HG02973 (cell line): ENCODE results near the gene TAPBP.
A peak's percentile ranks its signal among the peaks of the same experiment; 100 is the strongest.
"Not testable (repeated sequence)": the region's sequence is repeated elsewhere in the genome, so short reads cannot be mapped to it uniquely, and the experiment has no call there.

Source experiments
- ATAC-seq: cut with Tn5 transposase; IDR thresholded peaks from one replicate; pipeline ENCODE4 v1.9.1; 2021; ENCODE audit warnings: moderate library complexity; ENCODE audit not compliant: unreplicated experiment

The TAPBP gene

DNA sequence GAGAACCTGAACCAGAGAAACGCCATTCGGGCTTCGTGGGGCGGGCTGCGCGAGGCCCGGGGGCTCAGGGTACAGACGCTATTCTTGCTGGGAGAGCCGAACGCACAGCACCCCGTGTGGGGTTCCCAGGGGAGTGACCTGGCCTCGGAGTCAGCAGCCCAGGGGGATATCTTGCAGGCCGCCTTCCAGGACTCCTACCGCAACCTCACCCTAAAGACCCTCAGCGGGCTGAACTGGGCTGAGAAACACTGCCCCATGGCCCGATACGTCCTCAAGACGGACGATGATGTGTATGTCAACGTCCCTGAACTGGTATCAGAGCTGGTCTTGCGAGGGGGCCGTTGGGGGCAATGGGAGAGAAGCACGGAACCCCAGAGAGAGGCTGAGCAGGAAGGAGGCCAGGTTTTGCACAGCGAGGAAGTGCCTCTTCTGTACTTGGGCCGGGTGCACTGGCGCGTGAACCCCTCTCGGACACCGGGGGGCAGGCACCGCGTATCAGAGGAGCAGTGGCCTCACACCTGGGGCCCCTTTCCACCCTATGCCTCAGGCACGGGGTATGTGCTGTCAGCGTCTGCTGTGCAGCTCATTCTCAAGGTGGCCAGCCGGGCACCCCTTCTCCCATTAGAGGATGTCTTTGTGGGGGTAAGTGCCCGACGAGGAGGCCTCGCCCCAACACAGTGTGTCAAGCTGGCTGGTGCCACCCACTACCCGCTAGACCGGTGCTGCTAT is 36.1 kb downstream of the TAPBP start:
- no peak for ATAC-seq

DNA sequence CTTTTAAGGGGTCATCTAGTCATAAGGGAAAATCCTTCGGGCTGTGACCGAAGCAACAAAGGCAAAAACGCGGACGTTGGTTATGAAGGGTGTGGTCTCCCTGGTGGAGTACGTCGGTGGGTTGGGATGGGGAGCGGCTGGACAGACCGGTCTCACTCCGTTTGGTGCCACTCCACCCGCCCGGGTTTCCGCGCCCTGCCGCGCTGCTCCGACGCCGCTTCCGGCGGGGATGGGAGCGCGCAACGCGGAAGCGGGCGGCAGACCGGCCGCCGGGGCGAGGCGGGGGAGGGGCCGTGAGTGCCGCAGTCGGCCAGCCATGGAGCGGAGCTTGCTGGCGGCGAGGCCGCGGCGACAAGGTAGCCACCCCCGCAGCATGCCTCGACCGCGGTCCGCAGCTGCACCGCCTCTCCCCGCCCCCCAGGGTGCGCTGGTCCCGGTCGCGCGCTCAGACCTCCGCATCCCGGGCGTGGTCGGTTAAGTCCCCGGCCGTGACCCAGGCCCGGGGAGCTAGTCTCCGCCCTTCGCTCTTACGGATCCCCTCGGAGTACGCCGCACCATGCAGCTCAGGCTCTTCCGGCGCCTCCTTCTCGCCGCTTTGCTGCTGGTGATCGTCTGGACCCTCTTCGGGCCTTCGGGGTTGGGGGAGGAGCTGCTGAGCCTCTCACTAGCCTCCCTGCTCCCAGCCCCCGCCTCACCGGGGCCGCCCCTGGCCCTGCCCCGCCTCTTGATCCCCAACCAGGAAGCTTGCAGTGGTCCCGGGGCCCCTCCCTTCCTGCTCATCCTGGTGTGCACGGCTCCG is 36.8 kb downstream of the TAPBP start, which contains the start of gene B3GALT4:
TSS of gene B3GALT4 (plus strand) at position 260 of the 799 bp plus-strand sequence. CDS start at position 557, 297 bp downstream.
- no peak for ATAC-seq

DNA sequence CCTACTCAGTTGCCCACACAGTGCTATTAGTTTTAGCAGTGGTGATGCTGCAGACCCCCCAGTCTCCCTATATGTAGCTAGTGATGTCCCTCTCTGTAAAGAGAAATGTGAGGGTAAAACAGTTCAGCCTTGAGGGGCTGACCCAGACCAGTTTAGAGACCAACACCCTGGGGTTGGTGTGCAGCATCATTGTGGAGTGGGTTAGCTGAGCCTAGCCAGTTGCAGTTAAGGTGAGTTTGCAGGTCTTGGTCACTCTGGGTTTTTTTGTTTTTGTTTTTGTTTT is 37.4 kb downstream of the TAPBP start:
- ATAC-seq = no peak

DNA sequence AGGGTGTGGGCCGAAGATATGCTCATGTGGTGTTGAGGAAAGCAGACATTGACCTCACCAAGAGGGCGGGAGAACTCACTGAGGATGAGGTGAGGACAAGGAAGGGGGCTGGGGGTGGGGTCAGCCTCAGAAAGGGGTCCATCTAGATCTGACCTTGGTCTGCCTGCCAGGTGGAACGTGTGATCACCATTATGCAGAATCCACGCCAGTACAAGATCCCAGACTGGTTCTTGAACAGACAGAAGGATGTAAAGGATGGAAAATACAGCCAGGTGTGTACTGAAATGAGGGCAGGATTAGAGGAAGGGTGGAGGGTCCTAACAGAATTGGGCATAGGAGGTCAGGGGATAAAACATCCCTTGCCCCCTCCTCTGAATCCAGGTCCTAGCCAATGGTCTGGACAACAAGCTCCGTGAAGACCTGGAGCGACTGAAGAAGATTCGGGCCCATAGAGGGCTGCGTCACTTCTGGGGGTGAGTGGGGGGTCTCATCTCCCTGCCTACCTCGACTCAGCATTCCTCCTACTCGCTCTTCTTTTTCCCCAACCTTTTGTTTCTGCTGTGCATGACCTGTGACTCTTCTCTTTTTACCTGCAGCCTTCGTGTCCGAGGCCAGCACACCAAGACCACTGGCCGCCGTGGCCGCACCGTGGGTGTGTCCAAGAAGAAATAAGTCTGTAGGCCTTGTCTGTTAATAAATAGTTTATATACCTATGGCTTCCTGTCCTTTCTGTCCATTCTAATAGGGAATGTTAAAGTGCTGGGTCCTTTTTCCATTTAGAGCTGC is 37.9 kb downstream of the TAPBP start:
- not testable (repeated sequence) for ATAC-seq

DNA sequence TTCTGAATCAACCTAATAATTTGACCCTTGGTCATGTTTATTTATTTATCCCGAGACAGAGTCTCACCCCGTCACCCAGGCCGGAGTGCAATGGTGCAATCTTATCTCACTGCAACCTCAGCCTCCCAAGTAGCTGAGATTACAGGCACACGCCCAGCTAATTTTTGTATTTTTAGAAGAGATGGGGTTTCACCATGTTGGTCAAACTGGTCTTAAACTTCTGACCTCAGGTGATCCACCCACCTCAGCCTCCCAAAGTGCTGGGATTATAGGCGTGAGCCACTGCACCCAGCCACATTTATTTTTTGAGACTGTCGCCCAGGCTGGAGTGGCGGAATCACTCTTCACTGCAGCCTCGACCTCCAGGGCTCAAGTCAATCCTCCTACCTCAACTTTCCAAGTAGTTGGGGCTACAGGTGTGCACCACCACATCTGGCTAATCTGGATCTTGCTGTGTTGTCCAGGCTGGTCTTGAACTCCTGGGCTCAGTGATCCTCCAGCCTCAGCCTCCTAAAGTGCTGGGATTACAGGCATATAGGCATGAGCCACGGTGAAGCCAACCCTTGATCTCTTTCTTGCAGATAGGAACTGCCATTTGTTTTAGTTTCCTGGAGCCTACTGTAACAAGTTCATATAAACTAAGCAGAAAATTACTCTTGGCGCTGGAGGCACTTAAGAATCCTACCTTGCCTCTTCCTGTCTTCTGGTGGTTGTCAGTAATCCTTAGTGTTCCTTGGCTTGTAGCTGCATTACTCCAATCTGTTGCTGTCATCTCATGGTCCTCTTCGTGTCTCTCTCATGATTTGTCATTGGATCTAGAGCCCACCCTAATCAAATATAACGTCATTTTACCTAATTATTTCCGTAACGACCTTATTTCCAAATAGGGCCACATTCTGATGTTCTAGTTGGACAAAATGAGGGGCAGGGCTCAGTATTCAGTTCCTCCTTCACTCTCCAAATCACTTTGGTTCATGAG is 39.7 kb downstream of the TAPBP start:
- no peak for ATAC-seq

DNA sequence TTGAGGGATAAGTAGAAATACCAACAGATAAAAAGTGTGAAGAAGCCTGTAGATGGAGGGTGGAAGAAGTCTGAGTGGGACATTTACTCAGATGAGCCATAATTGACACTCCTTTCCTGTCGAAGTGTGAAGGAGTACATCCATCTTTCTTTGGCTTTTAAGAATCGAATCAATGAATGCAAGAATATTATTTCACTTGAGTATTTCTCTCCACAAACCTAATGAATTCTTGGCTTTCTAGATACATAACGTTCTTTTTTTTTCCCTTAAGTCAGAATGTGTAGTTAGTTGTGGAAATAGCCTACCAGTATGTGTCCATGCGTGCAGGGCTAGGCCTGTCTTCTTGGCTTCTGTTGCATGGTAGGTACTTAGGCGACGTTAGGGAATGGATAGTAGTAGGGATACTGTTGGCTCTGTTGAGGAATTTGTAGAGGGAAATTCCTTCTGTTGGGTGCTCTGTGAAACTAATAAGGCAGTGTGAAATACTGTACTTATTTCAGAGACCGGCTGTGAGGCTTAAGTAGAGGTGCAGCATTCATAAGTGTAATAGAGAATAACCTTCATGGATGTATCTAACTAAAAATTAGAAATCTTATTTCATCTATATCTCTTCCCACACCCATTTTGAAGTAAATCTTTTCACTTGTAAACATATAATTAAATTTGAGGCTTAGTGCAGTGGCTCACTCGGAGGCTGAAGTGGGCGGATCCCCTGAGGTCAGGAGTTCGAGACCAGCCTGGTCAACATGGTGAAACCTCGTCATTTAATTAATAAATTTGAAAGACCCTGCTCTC is 40.6 kb downstream of the TAPBP start:
- ATAC-seq = no peak

DNA sequence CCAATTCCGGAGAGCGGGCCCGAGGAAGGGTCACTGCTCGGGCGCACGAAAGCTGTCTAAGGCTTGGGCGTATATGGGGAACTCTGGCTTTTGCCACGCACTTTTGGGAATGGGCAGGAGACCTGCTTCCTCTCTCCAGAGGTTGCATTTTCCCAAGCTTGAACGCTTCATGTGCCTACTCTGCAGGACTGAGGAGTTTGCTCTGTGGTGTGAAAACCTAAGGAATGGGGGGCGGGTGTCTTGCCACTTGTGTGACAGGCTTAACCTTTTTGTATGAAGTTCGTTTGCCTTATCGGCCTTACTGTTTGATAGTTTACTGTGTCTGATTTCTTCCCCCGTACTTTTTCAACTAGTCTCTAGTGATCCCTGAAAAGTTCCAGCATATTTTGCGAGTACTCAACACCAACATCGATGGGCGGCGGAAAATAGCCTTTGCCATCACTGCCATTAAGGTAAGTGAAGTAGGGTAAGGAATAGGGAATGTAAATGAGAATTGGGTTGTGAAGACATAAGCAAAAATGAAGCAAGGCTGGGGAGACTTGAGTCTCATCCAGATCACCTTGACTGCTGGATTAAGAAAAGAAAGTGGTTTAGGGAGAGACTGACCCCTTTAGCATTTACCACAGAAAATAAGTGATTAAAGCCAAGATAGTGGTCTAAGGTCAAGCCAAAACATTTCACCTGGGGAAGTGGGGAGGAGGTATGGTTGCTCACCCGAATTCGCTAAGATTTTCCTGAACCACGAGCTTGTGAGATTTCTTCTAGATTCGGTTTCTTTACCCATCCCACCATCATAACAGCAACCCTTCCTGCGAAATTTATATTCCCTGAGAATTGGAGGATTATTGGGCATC is 41.4 kb downstream of the TAPBP start:
- ATAC-seq = no peak

DNA sequence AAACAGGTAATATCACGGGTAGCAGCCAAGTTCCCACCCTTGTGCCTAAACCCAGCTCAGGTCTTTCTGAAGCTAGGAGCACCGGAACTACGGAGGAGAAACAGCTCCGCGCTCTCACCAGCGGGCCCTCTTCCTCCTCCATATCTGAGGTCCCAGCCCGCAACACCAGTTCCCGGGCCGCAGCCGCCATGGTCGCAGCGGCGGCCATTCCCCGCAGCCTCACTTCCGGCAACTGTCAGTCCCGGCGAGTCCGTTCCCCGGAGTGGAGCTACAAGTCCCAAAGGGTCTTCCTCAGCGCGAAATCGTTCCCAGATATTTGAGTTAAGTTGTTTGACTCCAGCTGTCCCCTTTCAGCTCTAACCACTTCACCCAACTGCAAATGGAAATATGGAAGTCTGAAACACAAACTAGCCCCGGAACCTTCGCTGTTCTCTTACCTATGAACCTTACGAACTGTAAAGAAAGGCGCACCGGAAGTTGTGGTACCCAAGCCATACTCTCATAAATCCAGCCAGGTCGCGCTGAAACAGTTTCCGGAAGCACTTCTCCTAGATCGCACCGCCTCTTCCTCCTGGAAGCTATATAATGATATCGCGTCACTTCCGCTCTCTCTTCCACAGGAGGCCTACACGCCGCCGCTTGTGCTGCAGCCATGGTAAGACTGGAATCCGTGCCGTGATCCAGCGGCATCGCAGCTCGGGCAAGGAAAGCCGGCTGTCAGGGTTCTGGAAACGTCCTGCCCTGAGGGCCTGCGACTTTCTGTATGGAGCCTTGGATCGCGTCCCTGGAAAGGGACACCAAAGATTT is 42.2 kb downstream of the TAPBP start, which contains the start of the genes RPS18 and VPS52:
TSS of gene RPS18 (plus strand) at position 608 of the 807 bp plus-strand sequence. CDS start at position 653, 45 bp downstream.
TSS of gene VPS52 (minus strand) at position 409 of the 807 bp plus-strand sequence. CDS start at position 208, 201 bp downstream.
- peak; percentile 62 for ATAC-seq

DNA sequence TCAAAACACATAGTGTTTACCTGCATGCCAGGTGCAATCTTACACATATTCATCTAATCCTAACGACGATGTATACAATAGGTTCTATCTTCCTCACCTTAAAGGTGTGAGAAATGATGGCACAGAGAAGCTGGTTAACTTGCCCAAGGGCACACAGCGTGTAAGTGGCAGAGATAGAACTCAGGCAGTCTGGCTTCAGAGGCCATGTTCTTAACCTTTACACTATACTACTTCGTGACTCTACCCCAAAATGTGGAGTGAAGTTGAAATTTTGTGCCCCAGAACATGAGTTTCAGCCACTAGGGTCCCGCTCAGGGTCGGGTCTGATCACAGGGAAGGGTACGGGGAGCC is 42.8 kb downstream of the TAPBP start:
- no peak for ATAC-seq

DNA sequence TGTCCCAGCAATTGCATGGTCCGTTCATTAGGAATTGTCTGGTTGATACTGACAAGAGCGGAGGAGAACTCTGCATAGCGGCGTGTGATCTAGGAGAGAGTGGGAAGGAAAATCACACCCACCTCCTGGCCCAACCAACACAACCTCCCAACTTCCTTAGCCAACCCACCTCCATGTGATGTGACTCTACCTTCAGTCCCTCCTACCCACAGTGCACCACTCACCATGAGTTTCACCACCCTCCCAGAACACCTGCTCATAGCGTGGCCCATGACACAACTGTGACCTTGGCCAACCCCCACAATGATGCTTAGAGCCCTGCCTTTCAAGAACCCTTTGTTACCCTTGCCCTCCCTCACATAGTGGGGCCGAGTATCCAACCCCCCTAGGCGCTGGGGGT is 49.9 kb downstream of the TAPBP start:
- ATAC-seq = no peak

DNA sequence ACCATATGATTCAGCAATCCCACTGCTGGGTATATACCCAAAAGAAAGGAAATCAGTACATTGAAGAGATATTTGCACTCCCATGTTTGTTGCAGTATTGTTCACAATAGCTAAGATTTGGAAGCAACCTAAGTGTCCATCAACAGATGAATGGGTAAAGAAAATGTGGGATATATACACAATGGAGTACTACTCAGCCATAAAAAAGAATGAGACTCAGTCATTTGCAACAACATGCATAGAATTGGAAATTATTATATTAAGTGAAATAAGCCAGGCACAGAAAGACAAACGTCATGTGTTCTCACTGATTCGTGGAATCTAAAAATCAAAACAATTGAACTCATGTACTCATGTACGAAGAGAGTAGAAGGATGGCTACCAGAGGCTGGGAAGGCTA is 51.4 kb downstream of the TAPBP start:
- ATAC-seq = not testable (repeated sequence)

DNA sequence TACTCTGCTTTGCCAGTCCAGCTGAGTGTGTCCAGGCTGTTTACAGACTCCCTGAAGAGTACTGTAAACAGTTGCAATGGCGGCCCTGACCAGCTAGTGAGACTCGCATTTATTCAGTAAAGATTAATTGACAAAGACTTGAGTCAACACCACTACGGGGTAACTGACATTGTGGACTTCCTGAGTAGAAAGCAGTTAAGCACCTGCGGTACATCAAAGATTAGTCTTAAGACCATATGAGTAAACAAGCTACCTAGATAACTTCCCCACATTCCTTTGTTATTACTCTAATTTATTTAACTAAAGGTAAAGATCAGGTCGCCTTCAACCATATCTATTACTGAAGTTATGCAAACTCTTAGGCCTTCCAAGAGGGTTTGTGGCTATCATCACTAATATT is 54.8 kb downstream of the TAPBP start:
- no peak for ATAC-seq

DNA sequence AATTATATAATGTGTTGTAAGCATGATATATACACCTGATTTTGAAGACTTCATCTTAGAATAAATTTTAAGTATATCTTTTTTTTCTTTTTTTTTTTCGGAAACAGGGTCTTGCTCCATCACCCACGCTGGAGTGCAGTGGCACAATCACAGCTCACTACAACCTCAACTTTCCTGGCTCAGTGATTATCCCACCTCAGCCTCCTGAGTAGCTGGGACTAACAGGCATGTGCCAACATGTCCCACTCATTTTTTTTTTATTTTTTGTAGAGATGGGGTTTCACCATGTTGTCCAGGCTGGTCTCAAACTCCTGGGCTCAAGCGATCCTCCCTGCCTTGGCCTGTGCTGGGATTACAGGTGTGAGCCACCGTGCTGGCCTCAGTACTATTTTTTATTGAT is 59.3 kb downstream of the TAPBP start:
- ATAC-seq = no peak

DNA sequence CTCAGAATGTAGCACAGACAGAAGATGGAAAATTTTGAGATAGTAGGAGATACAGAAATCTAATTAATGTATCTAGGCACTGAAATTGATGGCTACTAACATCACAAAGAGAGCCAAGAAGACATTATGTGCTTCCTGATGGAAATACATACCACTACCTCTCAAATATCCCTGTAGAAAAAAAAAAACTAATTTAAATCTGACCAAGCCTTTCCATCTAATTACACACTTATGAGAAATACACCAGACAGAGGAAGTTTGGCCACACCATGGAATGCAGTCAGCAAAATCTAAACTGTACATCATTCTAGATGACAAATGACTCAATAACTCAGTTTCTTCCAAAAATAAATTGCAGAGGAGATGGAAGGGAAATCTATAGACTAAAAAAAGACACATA is 61.1 kb downstream of the TAPBP start:
- no peak for ATAC-seq

DNA sequence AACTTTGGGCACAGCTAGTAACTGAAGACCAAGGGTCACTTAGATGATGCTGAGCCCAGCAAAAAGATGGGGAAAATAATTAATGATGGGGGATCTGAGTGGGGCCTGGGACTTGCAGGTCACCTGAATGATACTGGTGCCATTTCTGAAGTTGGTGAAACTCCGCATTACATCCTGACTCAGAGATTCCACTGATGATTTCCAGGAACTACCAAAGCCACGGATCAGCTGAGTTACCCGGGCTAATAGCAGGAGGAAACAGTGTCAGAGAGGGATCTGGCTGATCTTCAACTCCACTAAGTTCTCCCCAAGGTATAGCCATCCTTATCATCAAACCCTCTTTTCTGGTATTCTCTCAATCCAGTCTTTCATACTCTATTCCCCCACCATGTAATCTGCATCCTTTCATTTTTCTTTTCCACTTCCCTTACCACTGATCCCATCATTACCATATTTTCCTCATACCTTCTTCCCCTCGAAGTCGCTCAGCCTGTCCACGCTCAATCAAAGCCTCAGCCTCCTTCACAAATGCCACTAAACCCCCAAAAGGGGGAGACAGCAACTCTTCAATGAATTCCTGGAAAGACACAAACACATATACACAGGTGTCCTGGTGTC is 62.4 kb downstream of the TAPBP start:
- no peak for ATAC-seq

DNA sequence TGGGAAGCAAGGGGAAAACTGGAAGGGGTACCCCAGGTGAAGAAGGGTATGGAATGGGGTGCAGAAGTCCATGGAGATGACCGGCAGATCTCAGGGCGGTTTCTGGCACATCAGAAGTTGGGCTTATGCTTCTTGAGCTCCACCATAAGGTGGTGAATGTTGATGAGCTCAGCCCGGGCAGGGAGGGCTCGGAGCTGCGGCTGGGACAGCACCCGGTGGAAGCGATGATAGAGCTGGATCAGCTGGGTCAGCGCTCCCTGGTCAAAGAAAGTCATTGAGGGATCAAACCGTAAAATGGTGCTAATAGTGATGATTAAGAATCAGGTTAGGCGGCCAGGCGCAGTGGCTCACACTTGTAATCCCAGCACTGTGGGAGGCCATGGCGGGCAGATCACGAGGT is 63.1 kb downstream of the TAPBP start:
- ATAC-seq = no peak
